GM23338 (cell line): ENCODE data around the gene VCPKMT. TPM values are rescaled to one million over a fixed set of nuclear protein-coding genes. Genes with fewer than 3 reads are reported as not detected.

Source experiments
- ATAC-seq: fragments of 200-7000 bp; cut with Tn5 transposase; 3 replicates; pipeline ENCODE4 v1.9.1; 2020
- DNase-seq: peaks from one replicate; pipeline ENCODE4 v3.0.0-alpha.2; 2015; ENCODE audit warnings: low spot score
- H2AFZ ChIP-seq: fragments of 200-600 bp; sonication (generic); 2 replicates; pipeline ENCODE4 v1.8.0; 2016; ENCODE audit warnings: antibody characterized with exemption, mild to moderate bottlenecking, moderate library complexity
- H3F3A ChIP-seq: fragments of 200-600 bp; sonication (generic); replicated peaks from 2 replicates; pipeline ENCODE4 v1.8.0; 2017; ENCODE audit warnings: antibody characterized with exemption, mixed run types, low read depth
- H3K27ac ChIP-seq: fragments of 200-600 bp; sonication (generic); 2 replicates; pipeline ENCODE4 v1.6.1; 2016; ENCODE audit warnings: low read depth
- H3K27me3 ChIP-seq: fragments of 200-600 bp; sonication (generic); 2 replicates; pipeline ENCODE4 v1.8.0; 2016; ENCODE audit warnings: mild to moderate bottlenecking, mixed run types, moderate library complexity; ENCODE audit not compliant: insufficient read depth
- H3K36me3 ChIP-seq: fragments of 200-600 bp; sonication (generic); 2 replicates; pipeline ENCODE4 v1.8.0; 2016; ENCODE audit warnings: mild to moderate bottlenecking; ENCODE audit not compliant: insufficient read depth
- H3K4me1 ChIP-seq: fragments of 200-600 bp; sonication (generic); 2 replicates; pipeline ENCODE4 v1.8.0; 2016; ENCODE audit warnings: mild to moderate bottlenecking, moderate library complexity; ENCODE audit not compliant: insufficient read depth
- H3K4me2 ChIP-seq: fragments of 200-600 bp; sonication (generic); 2 replicates; pipeline ENCODE4 v1.7.1; 2017; ENCODE audit warnings: mixed run types
- H3K4me3 ChIP-seq: fragments of 200-600 bp; sonication (generic); 2 replicates; pipeline ENCODE4 v1.6.1; 2016; ENCODE audit warnings: mixed run types
- H3K79me2 ChIP-seq: fragments of 200-600 bp; sonication (generic); replicated peaks from 2 replicates; pipeline ENCODE4 v1.8.0; 2017; ENCODE audit warnings: mild to moderate bottlenecking; ENCODE audit not compliant: insufficient read depth
- H3K9me2 ChIP-seq: fragments of 200-600 bp; sonication (generic); 2 replicates; pipeline ENCODE4 v1.8.0; 2017; ENCODE audit not compliant: insufficient read depth
- H4K20me1 ChIP-seq: fragments of 200-600 bp; sonication (generic); replicated peaks from 2 replicates; pipeline ENCODE4 v1.8.0; 2017; ENCODE audit warnings: mild to moderate bottlenecking; ENCODE audit not compliant: insufficient read depth
- H3K27ac Mint-ChIP-seq: 2 replicates; pipeline ENCODE4 v1.8.0; 2020; ENCODE audit warnings: inconsistent platforms, mild to moderate bottlenecking, moderate library complexity, mixed read lengths
- H3K27me3 Mint-ChIP-seq: 3 replicates; pipeline ENCODE4 v1.8.0; 2022; ENCODE audit warnings: low read depth, mild to moderate bottlenecking, moderate library complexity, mixed read lengths, inconsistent platforms; ENCODE audit not compliant: insufficient read depth, poor library complexity
- H3K36me3 Mint-ChIP-seq: 3 replicates; pipeline ENCODE4 v1.8.0; 2021; ENCODE audit warnings: low read depth, mild to moderate bottlenecking, inconsistent platforms, moderate library complexity, mixed read lengths
- H3K4me1 Mint-ChIP-seq: 3 replicates; pipeline ENCODE4 v1.8.0; 2020; ENCODE audit warnings: mild to moderate bottlenecking, inconsistent platforms, mixed read lengths
- H3K4me3 Mint-ChIP-seq: 3 replicates; pipeline ENCODE4 v1.8.0; 2021; ENCODE audit warnings: moderate library complexity, mild to moderate bottlenecking, inconsistent platforms, mixed read lengths
- H3K9me3 Mint-ChIP-seq: 3 replicates; pipeline ENCODE4 v1.8.0; 2020; ENCODE audit warnings: moderate library complexity, mild to moderate bottlenecking, inconsistent platforms, mixed read lengths
- CREB1 ChIP-seq: fragments of 250-450 bp; sonication (Bioruptor Pico); IDR thresholded peaks from 2 replicates; pipeline ENCODE4 v1.5.0; 2020; ENCODE audit warnings: low read depth, mild to moderate bottlenecking, moderate library complexity
- EZH2phosphoT487 ChIP-seq: fragments of 200-600 bp; sonication (generic); IDR thresholded peaks from one replicate; pipeline ENCODE4 v1.8.1; 2018; ENCODE audit warnings: antibody characterized with exemption; ENCODE audit not compliant: unreplicated experiment
- JUNB ChIP-seq: IDR thresholded peaks from one replicate; pipeline ENCODE4 v1.6.1; 2016; ENCODE audit warnings: antibody characterized with exemption; ENCODE audit not compliant: unreplicated experiment
- NANOG ChIP-seq: IDR thresholded peaks from 2 replicates; pipeline ENCODE4 v1.6.1; 2016; ENCODE audit warnings: antibody characterized with exemption, borderline replicate concordance
- POLR2AphosphoS5 ChIP-seq: IDR thresholded peaks from 2 replicates; pipeline ENCODE4 v1.6.1; 2016; ENCODE audit warnings: antibody characterized with exemption, low read depth
- STAT1 ChIP-seq: IDR thresholded peaks from one replicate; pipeline ENCODE4 v1.6.1; 2016; ENCODE audit warnings: antibody characterized with exemption; ENCODE audit not compliant: unreplicated experiment
- ZNF114 ChIP-seq: fragments of 250-450 bp; sonication (Bioruptor Pico); IDR thresholded peaks from 2 replicates; pipeline ENCODE4 v1.5.0; 2020; ENCODE audit warnings: mild to moderate bottlenecking, moderate library complexity
- ZNF331 ChIP-seq: fragments of 250-450 bp; sonication (Bioruptor Pico); IDR thresholded peaks from 2 replicates; pipeline ENCODE4 v1.5.0; 2020; ENCODE audit warnings: low read depth, mild to moderate bottlenecking, moderate library complexity
- long read RNA-seq: library from polyadenylated mRNA; unstranded; transcript quantifications from one replicate; pipeline ENCODE4 v2.0.0, GENCODE V29; 2020; ENCODE audit not compliant: unreplicated experiment
- polyA plus RNA-seq: library from polyadenylated mRNA; unstranded; fragments of >200 nt; fragmentation: Nextera tagmentation; extraction: Ambion mirVana; gene quantifications from 2 replicates; pipeline ENCODE4 v1.2.1, GENCODE V29; 2016
- total RNA-seq: library from RNA; depleted of rRNA; stranded (reverse); fragments of >200 nt; shearing (Covaris generic); gene quantifications from 2 replicates; pipeline ENCODE4 v1.2.3, GENCODE V29; 2014; rRNA removed
- TF ChIP-seq, protein P1 (sequence below): IDR thresholded peaks from 2 replicates; pipeline ENCODE4 v1.6.1; 2016; ENCODE audit warnings: antibody characterized with exemption
- TF ChIP-seq, protein P2 (sequence below), 2 experiments: fragments of 200-600 bp in 1 of 2; sonication (generic) in 1 of 2; conservative IDR thresholded peaks; 2 replicates each; pipeline versions ENCODE4 v1.5.1 to v1.6.1; 2016 to 2017; ENCODE audit warnings: antibody characterized with exemption in 2 of 2, low read depth in 2 of 2, mild to moderate bottlenecking in 2 of 2, moderate library complexity in 1 of 2
- TF ChIP-seq, protein P3 (sequence below): fragments of 250-450 bp; sonication (Bioruptor Pico); IDR thresholded peaks from 2 replicates; pipeline ENCODE4 v1.5.0; 2020; ENCODE audit warnings: mild to moderate bottlenecking, moderate library complexity

Gene VCPKMT
- total RNA-seq = 8.0 and 12.3 TPM in 2 replicates
- 12.6 and 15.8 TPM in 2 replicates for polyA plus RNA-seq
- long read RNA-seq, partial matches to known transcripts = 0 of 11 reads
- long read RNA-seq, other reads (novel, unspliced or antisense) = 3 of 11 reads

DNA sequence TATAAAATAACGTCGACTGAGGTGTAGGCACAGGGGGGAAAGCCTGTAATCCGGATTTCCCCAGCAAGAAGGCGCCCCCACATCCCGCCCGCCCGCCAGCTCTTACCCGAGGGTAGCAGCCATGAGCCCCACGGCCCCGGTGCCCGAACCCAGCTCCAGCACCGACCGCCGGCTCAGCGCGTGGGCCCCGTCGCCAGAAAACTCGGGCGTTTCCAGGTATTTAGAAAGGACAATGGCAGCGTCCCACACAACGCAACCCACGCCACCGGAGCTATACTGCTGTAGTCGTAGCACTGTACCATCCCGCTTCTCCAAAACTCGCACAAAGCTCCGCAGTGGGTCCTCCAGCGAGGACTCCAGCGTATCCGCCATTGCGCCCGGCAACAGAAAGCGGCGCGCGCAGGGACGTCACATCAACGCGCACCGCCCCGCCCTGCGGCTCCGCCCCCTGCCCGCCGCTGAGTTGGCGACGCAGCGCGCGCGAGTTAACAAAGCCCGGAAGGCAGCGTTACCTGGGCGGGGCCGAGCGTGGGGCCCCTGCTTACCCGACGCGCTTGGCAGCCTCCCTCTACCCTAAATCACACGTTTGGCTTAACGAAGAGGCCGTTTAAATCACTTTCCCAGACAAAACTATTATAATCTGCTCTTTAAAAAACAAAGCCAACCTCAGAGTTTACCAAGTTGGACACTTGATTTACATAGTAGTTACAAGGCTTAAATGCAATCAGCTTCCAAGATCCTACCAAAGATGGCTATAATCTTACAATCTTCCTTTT is at the start of gene VCPKMT:
TSS of gene VCPKMT (minus strand) at position 392 of the 776 bp plus-strand sequence. CDS start at position 372, 20 bp downstream.
- Histone ChIP-seq H3F3A (no peaks in the 10 kb centered on the region), H3K4me2 (peak within 1 kb of the TSS; percentile 91), H2AFZ (peak within 1 kb of the TSS; percentile 64; the same call in 1 of the 2 replicates), H3K4me1 (peaks cover 18% of the 10 kb centered on the region), H3K79me2 (peaks cover 38% of the 10 kb centered on the region), H3K27ac (peak within 1 kb of the TSS; percentile 87), H3K36me3 (peaks cover 36% of the 10 kb centered on the region), H3K4me3 (peak within 1 kb of the TSS; percentile 68), H4K20me1 (no peaks in the 10 kb centered on the region), H3K27me3 (no peaks in the 10 kb centered on the region), H3K9me2 (no peaks in the 10 kb centered on the region)
- peaks cover 17% of the 10 kb centered on the region; the same call in 2 of the 3 replicates for H3K4me1 Mint-ChIP-seq
- ATAC-seq (peak; percentile 98), DNase-seq (peak; percentile 97)
- peaks cover 6% of the 10 kb centered on the region for H3K27me3 Mint-ChIP-seq
- TF ChIP-seq, protein P1, sequence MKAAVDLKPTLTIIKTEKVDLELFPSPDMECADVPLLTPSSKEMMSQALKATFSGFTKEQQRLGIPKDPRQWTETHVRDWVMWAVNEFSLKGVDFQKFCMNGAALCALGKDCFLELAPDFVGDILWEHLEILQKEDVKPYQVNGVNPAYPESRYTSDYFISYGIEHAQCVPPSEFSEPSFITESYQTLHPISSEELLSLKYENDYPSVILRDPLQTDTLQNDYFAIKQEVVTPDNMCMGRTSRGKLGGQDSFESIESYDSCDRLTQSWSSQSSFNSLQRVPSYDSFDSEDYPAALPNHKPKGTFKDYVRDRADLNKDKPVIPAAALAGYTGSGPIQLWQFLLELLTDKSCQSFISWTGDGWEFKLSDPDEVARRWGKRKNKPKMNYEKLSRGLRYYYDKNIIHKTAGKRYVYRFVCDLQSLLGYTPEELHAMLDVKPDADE = peak; percentile 13
- peak; percentile 94 for TF ChIP-seq POLR2AphosphoS5
- TF ChIP-seq CREB1 = peak; percentile 97
- TF ChIP-seq STAT1 = no peak
- H3K9me3 Mint-ChIP-seq = no peaks in the 10 kb centered on the region
- H3K36me3 Mint-ChIP-seq = peaks cover 48% of the 10 kb centered on the region
- H3K4me3 Mint-ChIP-seq = peak within 1 kb of the TSS; percentile 96
- H3K27ac Mint-ChIP-seq = peak within 1 kb of the TSS; percentile 99

DNA sequence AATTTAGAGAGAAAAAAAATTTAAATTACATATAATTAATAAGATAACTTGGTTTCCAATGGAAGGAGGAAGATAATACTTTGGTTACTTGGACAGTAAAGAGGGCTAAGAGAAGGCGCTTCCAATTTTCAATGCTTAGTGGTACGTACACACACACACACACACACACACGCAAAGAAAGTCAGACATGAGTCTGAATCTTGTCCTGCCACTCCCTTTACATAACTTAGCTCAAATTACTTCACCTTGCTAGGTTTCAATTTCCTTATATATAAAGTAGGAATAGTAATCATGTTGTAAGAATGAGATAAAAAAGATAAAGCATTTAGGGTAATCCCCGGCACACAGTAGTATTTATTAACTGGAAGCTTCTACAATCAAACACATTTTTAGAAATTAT is 39.7 kb upstream of the VCPKMT start:
- Histone ChIP-seq H3K9me2 (no peaks in the 10 kb centered on the region), H3K79me2 (no peaks in the 10 kb centered on the region), H3K27ac (no peak overlapping the region), H3F3A (no peaks in the 10 kb centered on the region), H2AFZ (no peak overlapping the region), H3K27me3 (no peaks in the 10 kb centered on the region), H3K4me2 (no peak overlapping the region), H3K4me1 (no peaks in the 10 kb centered on the region), H3K4me3 (no peak overlapping the region), H4K20me1 (no peaks in the 10 kb centered on the region), H3K36me3 (no peaks in the 10 kb centered on the region)
- Mint-ChIP-seq H3K9me3 (no peaks in the 10 kb centered on the region), H3K27me3 (no peaks in the 10 kb centered on the region), H3K4me1 (no peaks in the 10 kb centered on the region), H3K27ac (no peak overlapping the region), H3K4me3 (no peak overlapping the region), H3K36me3 (no peaks in the 10 kb centered on the region)
- no peak for DNase-seq
- no peak for ATAC-seq
- TF ChIP-seq, protein P2, sequence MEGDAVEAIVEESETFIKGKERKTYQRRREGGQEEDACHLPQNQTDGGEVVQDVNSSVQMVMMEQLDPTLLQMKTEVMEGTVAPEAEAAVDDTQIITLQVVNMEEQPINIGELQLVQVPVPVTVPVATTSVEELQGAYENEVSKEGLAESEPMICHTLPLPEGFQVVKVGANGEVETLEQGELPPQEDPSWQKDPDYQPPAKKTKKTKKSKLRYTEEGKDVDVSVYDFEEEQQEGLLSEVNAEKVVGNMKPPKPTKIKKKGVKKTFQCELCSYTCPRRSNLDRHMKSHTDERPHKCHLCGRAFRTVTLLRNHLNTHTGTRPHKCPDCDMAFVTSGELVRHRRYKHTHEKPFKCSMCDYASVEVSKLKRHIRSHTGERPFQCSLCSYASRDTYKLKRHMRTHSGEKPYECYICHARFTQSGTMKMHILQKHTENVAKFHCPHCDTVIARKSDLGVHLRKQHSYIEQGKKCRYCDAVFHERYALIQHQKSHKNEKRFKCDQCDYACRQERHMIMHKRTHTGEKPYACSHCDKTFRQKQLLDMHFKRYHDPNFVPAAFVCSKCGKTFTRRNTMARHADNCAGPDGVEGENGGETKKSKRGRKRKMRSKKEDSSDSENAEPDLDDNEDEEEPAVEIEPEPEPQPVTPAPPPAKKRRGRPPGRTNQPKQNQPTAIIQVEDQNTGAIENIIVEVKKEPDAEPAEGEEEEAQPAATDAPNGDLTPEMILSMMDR (conservative IDR thresholded peaks at IDR 0.05; ENCODE audit: low read depth in 2 of 2) = no peak
- TF ChIP-seq EZH2phosphoT487 = no peak
- no peak for TF ChIP-seq NANOG
- TF ChIP-seq ZNF114 = no peak
- TF ChIP-seq STAT1 = no peak
- TF ChIP-seq JUNB = no peak
- TF ChIP-seq CREB1 = no peak
- no peak for TF ChIP-seq ZNF331 (CRISPR knock-in tag)
- TF ChIP-seq, protein P3, sequence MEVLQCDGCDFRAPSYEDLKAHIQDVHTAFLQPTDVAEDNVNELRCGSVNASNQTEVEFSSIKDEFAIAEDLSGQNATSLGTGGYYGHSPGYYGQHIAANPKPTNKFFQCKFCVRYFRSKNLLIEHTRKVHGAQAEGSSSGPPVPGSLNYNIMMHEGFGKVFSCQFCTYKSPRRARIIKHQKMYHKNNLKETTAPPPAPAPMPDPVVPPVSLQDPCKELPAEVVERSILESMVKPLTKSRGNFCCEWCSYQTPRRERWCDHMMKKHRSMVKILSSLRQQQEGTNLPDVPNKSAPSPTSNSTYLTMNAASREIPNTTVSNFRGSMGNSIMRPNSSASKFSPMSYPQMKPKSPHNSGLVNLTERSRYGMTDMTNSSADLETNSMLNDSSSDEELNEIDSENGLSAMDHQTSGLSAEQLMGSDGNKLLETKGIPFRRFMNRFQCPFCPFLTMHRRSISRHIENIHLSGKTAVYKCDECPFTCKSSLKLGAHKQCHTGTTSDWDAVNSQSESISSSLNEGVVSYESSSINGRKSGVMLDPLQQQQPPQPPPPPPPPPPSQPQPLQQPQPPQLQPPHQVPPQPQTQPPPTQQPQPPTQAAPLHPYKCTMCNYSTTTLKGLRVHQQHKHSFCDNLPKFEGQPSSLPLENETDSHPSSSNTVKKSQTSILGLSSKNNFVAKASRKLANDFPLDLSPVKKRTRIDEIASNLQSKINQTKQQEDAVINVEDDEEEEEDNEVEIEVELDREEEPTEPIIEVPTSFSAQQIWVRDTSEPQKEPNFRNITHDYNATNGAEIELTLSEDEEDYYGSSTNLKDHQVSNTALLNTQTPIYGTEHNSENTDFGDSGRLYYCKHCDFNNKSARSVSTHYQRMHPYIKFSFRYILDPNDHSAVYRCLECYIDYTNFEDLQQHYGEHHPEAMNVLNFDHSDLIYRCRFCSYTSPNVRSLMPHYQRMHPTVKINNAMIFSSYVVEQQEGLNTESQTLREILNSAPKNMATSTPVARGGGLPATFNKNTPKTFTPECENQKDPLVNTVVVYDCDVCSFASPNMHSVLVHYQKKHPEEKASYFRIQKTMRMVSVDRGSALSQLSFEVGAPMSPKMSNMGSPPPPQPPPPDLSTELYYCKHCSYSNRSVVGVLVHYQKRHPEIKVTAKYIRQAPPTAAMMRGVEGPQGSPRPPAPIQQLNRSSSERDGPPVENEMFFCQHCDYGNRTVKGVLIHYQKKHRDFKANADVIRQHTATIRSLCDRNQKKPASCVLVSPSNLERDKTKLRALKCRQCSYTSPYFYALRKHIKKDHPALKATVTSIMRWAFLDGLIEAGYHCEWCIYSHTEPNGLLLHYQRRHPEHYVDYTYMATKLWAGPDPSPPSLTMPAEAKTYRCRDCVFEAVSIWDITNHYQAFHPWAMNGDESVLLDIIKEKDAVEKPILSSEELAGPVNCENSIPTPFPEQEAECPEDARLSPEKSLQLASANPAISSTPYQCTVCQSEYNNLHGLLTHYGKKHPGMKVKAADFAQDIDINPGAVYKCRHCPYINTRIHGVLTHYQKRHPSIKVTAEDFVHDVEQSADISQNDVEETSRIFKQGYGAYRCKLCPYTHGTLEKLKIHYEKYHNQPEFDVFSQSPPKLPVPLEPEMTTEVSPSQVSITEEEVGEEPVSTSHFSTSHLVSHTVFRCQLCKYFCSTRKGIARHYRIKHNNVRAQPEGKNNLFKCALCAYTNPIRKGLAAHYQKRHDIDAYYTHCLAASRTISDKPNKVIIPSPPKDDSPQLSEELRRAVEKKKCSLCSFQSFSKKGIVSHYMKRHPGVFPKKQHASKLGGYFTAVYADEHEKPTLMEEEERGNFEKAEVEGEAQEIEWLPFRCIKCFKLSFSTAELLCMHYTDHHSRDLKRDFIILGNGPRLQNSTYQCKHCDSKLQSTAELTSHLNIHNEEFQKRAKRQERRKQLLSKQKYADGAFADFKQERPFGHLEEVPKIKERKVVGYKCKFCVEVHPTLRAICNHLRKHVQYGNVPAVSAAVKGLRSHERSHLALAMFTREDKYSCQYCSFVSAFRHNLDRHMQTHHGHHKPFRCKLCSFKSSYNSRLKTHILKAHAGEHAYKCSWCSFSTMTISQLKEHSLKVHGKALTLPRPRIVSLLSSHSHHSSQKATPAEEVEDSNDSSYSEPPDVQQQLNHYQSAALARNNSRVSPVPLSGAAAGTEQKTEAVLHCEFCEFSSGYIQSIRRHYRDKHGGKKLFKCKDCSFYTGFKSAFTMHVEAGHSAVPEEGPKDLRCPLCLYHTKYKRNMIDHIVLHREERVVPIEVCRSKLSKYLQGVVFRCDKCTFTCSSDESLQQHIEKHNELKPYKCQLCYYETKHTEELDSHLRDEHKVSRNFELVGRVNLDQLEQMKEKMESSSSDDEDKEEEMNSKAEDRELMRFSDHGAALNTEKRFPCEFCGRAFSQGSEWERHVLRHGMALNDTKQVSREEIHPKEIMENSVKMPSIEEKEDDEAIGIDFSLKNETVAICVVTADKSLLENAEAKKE = no peak
